HL-60 (cell line): ENCODE results near the gene RNF167.

ENCODE experiments used
- CTCF ChIP-seq: IDR thresholded peaks from one replicate; pipeline ENCODE4 v1.5.1; 2011; ENCODE audit warnings: low read length, control low read depth, inconsistent platforms; ENCODE audit not compliant: insufficient read depth
- POLR2AphosphoS5 ChIP-seq: IDR thresholded peaks from 2 replicates; pipeline ENCODE4 v1.6.1; 2012; ENCODE audit warnings: low read depth
- TF ChIP-seq, protein P1 (sequence below): IDR thresholded peaks from 2 replicates; pipeline ENCODE4 v1.6.1; 2012; ENCODE audit warnings: low read depth; ENCODE audit not compliant: insufficient replicate concordance

DNA sequence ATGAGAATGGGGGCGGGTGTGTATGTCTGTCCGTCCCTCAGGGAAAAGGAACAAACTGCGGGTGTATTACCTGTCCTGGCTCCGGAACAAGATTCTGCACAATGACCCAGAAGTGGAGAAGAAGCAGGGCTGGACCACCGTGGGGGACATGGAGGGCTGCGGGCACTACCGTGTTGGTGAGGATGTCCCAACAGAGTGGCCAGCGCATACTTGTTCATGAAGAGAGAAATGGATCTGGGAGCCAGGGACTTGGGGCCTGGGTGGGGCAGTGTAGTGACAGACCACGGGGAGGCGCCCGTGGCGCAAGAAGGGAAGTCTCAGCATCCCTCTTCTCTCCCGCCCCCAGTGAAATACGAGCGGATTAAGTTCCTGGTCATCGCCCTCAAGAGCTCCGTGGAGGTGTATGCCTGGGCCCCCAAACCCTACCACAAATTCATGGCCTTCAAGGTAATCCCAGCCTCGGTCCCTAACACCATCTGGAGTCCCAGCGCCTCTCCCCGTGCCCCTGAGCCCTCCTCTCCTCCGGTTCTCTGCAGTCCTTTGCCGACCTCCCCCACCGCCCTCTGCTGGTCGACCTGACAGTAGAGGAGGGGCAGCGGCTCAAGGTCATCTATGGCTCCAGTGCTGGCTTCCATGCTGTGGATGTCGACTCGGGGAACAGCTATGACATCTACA is 44.3 kb upstream of the RNF167 start:
- no peak for TF ChIP-seq CTCF
- TF ChIP-seq, protein P1, sequence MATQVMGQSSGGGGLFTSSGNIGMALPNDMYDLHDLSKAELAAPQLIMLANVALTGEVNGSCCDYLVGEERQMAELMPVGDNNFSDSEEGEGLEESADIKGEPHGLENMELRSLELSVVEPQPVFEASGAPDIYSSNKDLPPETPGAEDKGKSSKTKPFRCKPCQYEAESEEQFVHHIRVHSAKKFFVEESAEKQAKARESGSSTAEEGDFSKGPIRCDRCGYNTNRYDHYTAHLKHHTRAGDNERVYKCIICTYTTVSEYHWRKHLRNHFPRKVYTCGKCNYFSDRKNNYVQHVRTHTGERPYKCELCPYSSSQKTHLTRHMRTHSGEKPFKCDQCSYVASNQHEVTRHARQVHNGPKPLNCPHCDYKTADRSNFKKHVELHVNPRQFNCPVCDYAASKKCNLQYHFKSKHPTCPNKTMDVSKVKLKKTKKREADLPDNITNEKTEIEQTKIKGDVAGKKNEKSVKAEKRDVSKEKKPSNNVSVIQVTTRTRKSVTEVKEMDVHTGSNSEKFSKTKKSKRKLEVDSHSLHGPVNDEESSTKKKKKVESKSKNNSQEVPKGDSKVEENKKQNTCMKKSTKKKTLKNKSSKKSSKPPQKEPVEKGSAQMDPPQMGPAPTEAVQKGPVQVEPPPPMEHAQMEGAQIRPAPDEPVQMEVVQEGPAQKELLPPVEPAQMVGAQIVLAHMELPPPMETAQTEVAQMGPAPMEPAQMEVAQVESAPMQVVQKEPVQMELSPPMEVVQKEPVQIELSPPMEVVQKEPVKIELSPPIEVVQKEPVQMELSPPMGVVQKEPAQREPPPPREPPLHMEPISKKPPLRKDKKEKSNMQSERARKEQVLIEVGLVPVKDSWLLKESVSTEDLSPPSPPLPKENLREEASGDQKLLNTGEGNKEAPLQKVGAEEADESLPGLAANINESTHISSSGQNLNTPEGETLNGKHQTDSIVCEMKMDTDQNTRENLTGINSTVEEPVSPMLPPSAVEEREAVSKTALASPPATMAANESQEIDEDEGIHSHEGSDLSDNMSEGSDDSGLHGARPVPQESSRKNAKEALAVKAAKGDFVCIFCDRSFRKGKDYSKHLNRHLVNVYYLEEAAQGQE, result no peak
- no peak for TF ChIP-seq POLR2AphosphoS5
